Activated gamma-delta T cell treated with Interleukin-2 at 50 U/mL for 16 hours (primary cell): ENCODE measurements around the gene SLC35E3.
"Not testable (repeated sequence)": the region's sequence is repeated elsewhere in the genome, so short reads cannot be mapped to it uniquely, and the experiment has no call there.

ENCODE experiments used
- DNase-seq: peaks from one replicate; pipeline ENCODE4 v3.0.0-alpha.2; 2020

The SLC35E3 gene

GRCh38 chr12:68815232-68815927 is 69.4 kb downstream of the SLC35E3 start:
- no peak for DNase-seq

- no peak for DNase-seq
Observed at GRCh38 chr12:68815928-68816800, 70.2 kb downstream of the SLC35E3 start.

GRCh38 chr12:68819481-68819880 is 73.5 kb downstream of the SLC35E3 start:
- not testable (repeated sequence) for DNase-seq

GRCh38 chr12:68821357-68822188 is 75.6 kb downstream of the SLC35E3 start:
- no peak for DNase-seq

- DNase-seq, result no peak
Observed at GRCh38 chr12:68823696-68824095, 77.7 kb downstream of the SLC35E3 start.

GRCh38 chr12:68824131-68824530 is 78.2 kb downstream of the SLC35E3 start:
- DNase-seq, result no peak

GRCh38 chr12:68824597-68825250 is 78.7 kb downstream of the SLC35E3 start:
- no peak for DNase-seq

GRCh38 chr12:68825569-68826217 is 79.7 kb downstream of the SLC35E3 start:
- no peak for DNase-seq

GRCh38 chr12:68827895-68828671 is 82.1 kb downstream of the SLC35E3 start:
- DNase-seq, result no peak

GRCh38 chr12:68828672-68829068 is 82.7 kb downstream of the SLC35E3 start:
- DNase-seq, result no peak
